HepG2 (cell line): ENCODE results near the gene TMEM129. TPM values are rescaled to one million over a fixed set of nuclear protein-coding genes. Genes with fewer than 3 reads are reported as not detected.

Experiments
- ATAC-seq: fragments of 200-7000 bp; cut with Tn5 transposase; 3 replicates; pipeline ENCODE4 v1.9.1; 2020; ENCODE audit warnings: mild to moderate bottlenecking, moderate library complexity
- BruUV-seq: library from RNA; stranded (reverse); fragments of 400-500 nt; replicated peaks from 2 replicates; lab custom pipeline; 2021; lab: Mats Ljungman, UMichigan
- CTCF ChIA-PET: fragments of 300-600 bp; formaldehyde crosslinking; extraction: SDS; loops from one replicate; lab custom pipeline; 2021; ENCODE audit warnings: low total read pairs, inconsistent platforms, low intra/inter-chr PET ratio; lab: Yijun Ruan, JAX
- POLR2A ChIA-PET: fragments of 350-600 bp; sonication (Branson Sonifier 250); formaldehyde crosslinking; loops from one replicate; lab custom pipeline; 2020; ENCODE audit warnings: antibody characterized with exemption, inconsistent platforms; lab: Yijun Ruan, JAX
- DNase-seq: peaks from one replicate; pipeline ENCODE4 v3.0.0-alpha.2; 2015; ENCODE audit warnings: low spot score
- FAIRE-seq: peaks from 3 replicates; lab custom pipeline; 2011; peaks lifted over from hg19 to GRCh38; lab: Jason Lieb, UNC
- H2AFZ ChIP-seq: one replicate; pipeline ENCODE4 v1.6.1; 2011; ENCODE audit warnings: low read length, inconsistent platforms
- H3K27ac ChIP-seq: fragments of 300-600 bp; 3 replicates; pipeline ENCODE4 v1.8.0; 2011; ENCODE audit warnings: mixed run types, mild to moderate bottlenecking, mixed read lengths, low read length, inconsistent platforms; ENCODE audit not compliant: insufficient read depth; ENCODE audit errors: extremely low read length
- H3K27me3 ChIP-seq, 2 experiments: fragments of 200-600 bp in 1 of 2; 2 replicates in 1 of 2; 3 replicates in 1 of 2; pipeline versions ENCODE4 v1.6.0 to v1.8.0; 2011; ENCODE audit warnings: low read length in 2 of 2, mild to moderate bottlenecking in 2 of 2, moderate library complexity in 2 of 2, inconsistent platforms in 1 of 2; ENCODE audit not compliant: insufficient read depth in 2 of 2, control insufficient read depth in 1 of 2
- H3K36me3 ChIP-seq, 2 experiments: fragments of 200-600 bp in 1 of 2; replicated peaks in 1 of 2; 2 replicates in 1 of 2; 3 replicates in 1 of 2; pipeline versions ENCODE4 v1.5.1 to v1.8.0; 2011; ENCODE audit warnings: low read length in 2 of 2, inconsistent platforms in 1 of 2; ENCODE audit not compliant: insufficient read depth in 2 of 2, control insufficient read depth in 1 of 2
- H3K4me1 ChIP-seq: 2 replicates; pipeline ENCODE4 v1.5.1; 2012; ENCODE audit warnings: low read length, inconsistent platforms; ENCODE audit not compliant: insufficient read depth
- H3K4me2 ChIP-seq: 2 replicates; pipeline ENCODE4 v1.6.0; 2011; ENCODE audit warnings: low read depth, low read length, inconsistent platforms
- H3K4me3 ChIP-seq, 3 experiments: fragments of 200-600 bp in 1 of 3; sonication (generic), shearing (Covaris generic) in 1 of 3; replicated peaks in 1 of 3; 2 replicates each; pipeline ENCODE4 v1.5.1; 2011 to 2016; ENCODE audit warnings: low read length in 3 of 3, inconsistent platforms in 2 of 3, low read depth in 2 of 3, mild to moderate bottlenecking in 2 of 3, control low read depth in 1 of 3, mixed read lengths in 1 of 3; ENCODE audit not compliant: insufficient read depth in 1 of 3
- H3K79me2 ChIP-seq: one replicate; pipeline ENCODE4 v1.6.1; 2011; ENCODE audit warnings: low read length, inconsistent platforms; ENCODE audit not compliant: insufficient read depth
- H3K9ac ChIP-seq: 2 replicates; pipeline ENCODE4 v1.6.0; 2011; ENCODE audit warnings: mild to moderate bottlenecking, low read depth, low read length, inconsistent platforms; ENCODE audit not compliant: insufficient read depth
- H3K9me3 ChIP-seq: 2 replicates; pipeline ENCODE4 v1.5.1; 2012; ENCODE audit warnings: mild to moderate bottlenecking, low read length
- H4K20me1 ChIP-seq: 2 replicates; pipeline ENCODE4 v1.6.0; 2011; ENCODE audit warnings: inconsistent platforms, mild to moderate bottlenecking, low read length, moderate library complexity; ENCODE audit not compliant: insufficient read depth
- ARNT2 ChIP-seq: sonication (generic); formaldehyde crosslinking; IDR thresholded peaks from 2 replicates; pipeline ENCODE4 v1.8.0; 2022; ENCODE audit warnings: mild to moderate bottlenecking, low read depth, missing genetic modification reagents, moderate library complexity
- DNMT3B ChIP-seq: conservative IDR thresholded peaks from 2 replicates; pipeline ENCODE4 v1.6.1; 2016; ENCODE audit warnings: missing biosample characterization, control low read depth
- NPAS2 ChIP-seq: sonication (generic); formaldehyde crosslinking; IDR thresholded peaks from 2 replicates; pipeline ENCODE4 v1.8.0; 2022; ENCODE audit warnings: mild to moderate bottlenecking, missing genetic modification reagents, borderline replicate concordance
- REL ChIP-seq: sonication (generic); formaldehyde crosslinking; conservative IDR thresholded peaks from 2 replicates; pipeline ENCODE4 v1.8.0; 2022; ENCODE audit warnings: mild to moderate bottlenecking, missing genetic modification reagents, moderate library complexity
- ZNF572 ChIP-seq: sonication (generic); formaldehyde crosslinking; IDR thresholded peaks from 2 replicates; pipeline ENCODE4 v1.5.1; 2020; ENCODE audit warnings: mild to moderate bottlenecking, missing genetic modification reagents
- ZSCAN9 ChIP-seq: IDR thresholded peaks from 2 replicates; pipeline ENCODE4 v1.6.1; 2016; ENCODE audit warnings: borderline replicate concordance
- WGBS: methylation state at CpG from one replicate; pipeline ENCODE4 v1.1.6; 2017; ENCODE audit warnings: low lambda C conversion rate; 5-methylcytosine and 5-hydroxymethylcytosine counted together
- in situ Hi-C: cut with HindIII; loops from 2 replicates; pipeline ENCODE4 v1.10.0; 2017; ENCODE audit warnings: low pct_unique_long_range_greater_than_20kb; ENCODE audit not compliant: extremely low pct_ligation_motif_present
- intact Hi-C: fragments of 100-400 bp; cut with micrococcal nuclease; formaldehyde crosslinking; loops from one replicate; pipeline ENCODE4 v1.10.0; 2022; ENCODE audit not compliant: unreplicated experiment
- polyA plus RNA-seq, 8 experiments: library from polyadenylated mRNA; depleted of rRNA in 3 of 8; stranded (reverse) in 7 of 8; unstranded in 1 of 8; fragments of >200 nt; fragmentation: Illumina TruSeq in 4 of 8; extraction: Trizol in 4 of 8; gene quantifications; 2 replicates each; pipeline versions ENCODE4 v1.2.1 to v1.2.3, GENCODE V29; 2011 to 2016; ENCODE audit warnings: low read depth in 4 of 8, missing spikeins in 1 of 8, mixed read lengths in 1 of 8; ENCODE audit not compliant: insufficient read depth in 1 of 8
- total RNA-seq, 5 experiments: library from RNA; depleted of rRNA; stranded (reverse); fragments of >200 nt; fragmentation: Illumina TruSeq; extraction: Trizol; gene quantifications; 2 replicates each; pipeline ENCODE4 v1.2.3, GENCODE V29; 2016; ENCODE audit warnings: low read depth in 1 of 5
- TF ChIP-seq, protein P1 (sequence below): sonication (generic); formaldehyde crosslinking; IDR thresholded peaks from 2 replicates; pipeline ENCODE4 v1.4.0; 2020; ENCODE audit warnings: missing genetic modification reagents, borderline replicate concordance
- TF ChIP-seq, protein P2 (sequence below): sonication (generic); formaldehyde crosslinking; IDR thresholded peaks from 2 replicates; pipeline ENCODE4 v1.4.0; 2020; ENCODE audit warnings: missing genetic modification reagents, borderline replicate concordance
- TF ChIP-seq, protein P3 (sequence below), 2 experiments: sonication (generic) in 1 of 2; formaldehyde crosslinking in 1 of 2; IDR thresholded peaks; 2 replicates each; pipeline versions ENCODE4 v1.5.1 to v1.6.1; 2011 to 2020; ENCODE audit warnings: borderline replicate concordance in 1 of 2, low read depth in 1 of 2, low read length in 1 of 2, mild to moderate bottlenecking in 1 of 2, missing genetic modification reagents in 1 of 2, moderate library complexity in 1 of 2

Gene TMEM129
- total and polyA plus RNA-seq, 2 of the 13 experiments (the other 11 are each of a cell fraction or from before 2014, with no cell fraction given): 19.0 to 25.8 TPM

DNA sequence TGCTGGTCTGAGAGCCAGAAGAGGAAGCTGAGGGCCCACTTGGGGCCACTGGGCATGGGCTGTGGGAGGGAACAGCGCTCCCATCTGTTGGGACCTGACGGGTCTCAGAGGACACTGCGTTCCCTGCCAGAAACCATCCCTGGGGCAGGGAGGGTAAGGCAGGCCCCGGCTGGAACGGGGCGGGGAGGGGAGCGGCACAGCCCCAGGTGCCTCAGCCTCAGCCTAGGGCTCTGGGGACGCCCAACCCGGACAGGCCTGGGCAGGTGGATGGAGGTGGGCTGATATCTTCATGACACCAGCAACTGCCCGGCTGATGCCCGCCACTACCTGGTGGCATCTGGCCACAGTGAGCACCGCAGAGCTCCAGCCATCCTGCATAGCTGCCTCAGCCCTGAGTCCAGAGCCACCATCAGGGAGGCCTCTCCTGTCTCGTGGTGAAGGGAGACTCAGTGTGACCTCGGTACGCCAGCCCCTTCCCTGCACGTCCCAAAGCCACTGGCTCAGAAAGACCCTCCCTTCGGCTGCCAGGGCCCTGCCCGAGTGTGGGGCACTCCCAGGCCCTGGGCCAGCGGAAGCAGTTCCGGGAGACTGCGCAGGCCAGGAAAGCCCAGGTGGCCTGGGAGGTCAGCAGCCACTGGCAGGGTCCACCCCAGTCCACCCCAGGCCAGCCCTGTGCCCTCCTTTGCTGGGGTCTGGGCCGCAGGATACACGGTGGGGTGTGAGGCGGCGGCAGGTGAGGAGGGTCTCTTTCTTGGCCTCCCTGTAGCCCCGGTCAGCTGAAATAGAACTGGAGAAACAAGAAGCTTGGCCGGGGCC is 37.4 kb upstream of the TMEM129 start (continued):
- TF ChIP-seq, protein P1, sequence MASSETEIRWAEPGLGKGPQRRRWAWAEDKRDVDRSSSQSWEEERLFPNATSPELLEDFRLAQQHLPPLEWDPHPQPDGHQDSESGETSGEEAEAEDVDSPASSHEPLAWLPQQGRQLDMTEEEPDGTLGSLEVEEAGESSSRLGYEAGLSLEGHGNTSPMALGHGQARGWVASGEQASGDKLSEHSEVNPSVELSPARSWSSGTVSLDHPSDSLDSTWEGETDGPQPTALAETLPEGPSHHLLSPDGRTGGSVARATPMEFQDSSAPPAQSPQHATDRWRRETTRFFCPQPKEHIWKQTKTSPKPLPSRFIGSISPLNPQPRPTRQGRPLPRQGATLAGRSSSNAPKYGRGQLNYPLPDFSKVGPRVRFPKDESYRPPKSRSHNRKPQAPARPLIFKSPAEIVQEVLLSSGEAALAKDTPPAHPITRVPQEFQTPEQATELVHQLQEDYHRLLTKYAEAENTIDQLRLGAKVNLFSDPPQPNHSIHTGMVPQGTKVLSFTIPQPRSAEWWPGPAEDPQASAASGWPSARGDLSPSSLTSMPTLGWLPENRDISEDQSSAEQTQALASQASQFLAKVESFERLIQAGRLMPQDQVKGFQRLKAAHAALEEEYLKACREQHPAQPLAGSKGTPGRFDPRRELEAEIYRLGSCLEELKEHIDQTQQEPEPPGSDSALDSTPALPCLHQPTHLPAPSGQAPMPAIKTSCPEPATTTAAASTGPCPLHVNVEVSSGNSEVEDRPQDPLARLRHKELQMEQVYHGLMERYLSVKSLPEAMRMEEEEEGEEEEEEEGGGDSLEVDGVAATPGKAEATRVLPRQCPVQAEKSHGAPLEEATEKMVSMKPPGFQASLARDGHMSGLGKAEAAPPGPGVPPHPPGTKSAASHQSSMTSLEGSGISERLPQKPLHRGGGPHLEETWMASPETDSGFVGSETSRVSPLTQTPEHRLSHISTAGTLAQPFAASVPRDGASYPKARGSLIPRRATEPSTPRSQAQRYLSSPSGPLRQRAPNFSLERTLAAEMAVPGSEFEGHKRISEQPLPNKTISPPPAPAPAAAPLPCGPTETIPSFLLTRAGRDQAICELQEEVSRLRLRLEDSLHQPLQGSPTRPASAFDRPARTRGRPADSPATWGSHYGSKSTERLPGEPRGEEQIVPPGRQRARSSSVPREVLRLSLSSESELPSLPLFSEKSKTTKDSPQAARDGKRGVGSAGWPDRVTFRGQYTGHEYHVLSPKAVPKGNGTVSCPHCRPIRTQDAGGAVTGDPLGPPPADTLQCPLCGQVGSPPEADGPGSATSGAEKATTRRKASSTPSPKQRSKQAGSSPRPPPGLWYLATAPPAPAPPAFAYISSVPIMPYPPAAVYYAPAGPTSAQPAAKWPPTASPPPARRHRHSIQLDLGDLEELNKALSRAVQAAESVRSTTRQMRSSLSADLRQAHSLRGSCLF (CRISPR knock-in tag): no peak
- TF ChIP-seq, all 625 proteins: peak for 10

DNA sequence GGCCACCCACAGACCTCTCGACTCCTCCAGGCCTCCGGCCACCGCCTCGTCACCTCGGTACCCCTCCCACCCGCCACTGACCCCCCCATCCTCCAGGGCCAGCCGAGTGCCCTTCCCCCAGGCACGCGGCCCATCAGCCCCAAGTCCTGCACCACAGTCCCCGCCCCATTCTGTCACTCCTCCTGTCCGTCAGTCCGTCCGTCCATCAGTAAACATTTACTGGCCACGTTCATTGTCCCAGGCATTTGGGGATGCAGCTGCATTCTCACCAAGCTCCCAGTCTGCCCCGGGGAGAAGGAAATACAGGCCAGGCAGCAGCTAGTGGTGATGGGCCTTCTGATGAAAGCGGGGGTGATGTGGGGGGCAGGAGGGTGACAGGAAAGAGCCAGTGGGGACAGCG is 36.7 kb upstream of the TMEM129 start:
- ChIA-PET POLR2A (interaction anchor here (0.7 to 34.3 kb wide), 4 partner anchors 9 to 96 kb away, joined by 3 to 1258 read pairs (median 8); partner anchors contain the start of gene FGFR3), CTCF (no interaction called here)
- intact Hi-C loops (no loop called here), in situ Hi-C loops (loop anchor here (10.0 kb wide), 1 partner anchor 47 kb away; no protein-coding TSS in a partner anchor)
- no peak for FAIRE-seq
- Histone ChIP-seq H3K4me3 (peak overlapping the region in 2 of 3 experiments; percentile 7 to 43; a peak in 1 of 6 replicates), H3K9me3 (no peaks in the 10 kb centered on the region), H3K4me1 (peaks cover 91% of the 10 kb centered on the region), H3K79me2 (no peaks in the 10 kb centered on the region), H4K20me1 (no peaks in the 10 kb centered on the region), H3K4me2 (peak overlapping the region; percentile 49; the same call in 1 of the 2 replicates), H3K27ac (no peak overlapping the region), H3K36me3 (no peaks in the 10 kb centered on the region), H2AFZ (no peak overlapping the region), H3K27me3 (no peaks in the 10 kb centered on the region; a peak in 1 of 5 replicates), H3K9ac (no peak overlapping the region)
- WGBS: 15% methylated on average over 17 of the region's 17 CpGs
- ATAC-seq: no peak
- no peak for DNase-seq
- no TSS peak for BruUV-seq
- TF ChIP-seq ARNT2 (CRISPR knock-in tag): no peak
- TF ChIP-seq, protein P2, sequence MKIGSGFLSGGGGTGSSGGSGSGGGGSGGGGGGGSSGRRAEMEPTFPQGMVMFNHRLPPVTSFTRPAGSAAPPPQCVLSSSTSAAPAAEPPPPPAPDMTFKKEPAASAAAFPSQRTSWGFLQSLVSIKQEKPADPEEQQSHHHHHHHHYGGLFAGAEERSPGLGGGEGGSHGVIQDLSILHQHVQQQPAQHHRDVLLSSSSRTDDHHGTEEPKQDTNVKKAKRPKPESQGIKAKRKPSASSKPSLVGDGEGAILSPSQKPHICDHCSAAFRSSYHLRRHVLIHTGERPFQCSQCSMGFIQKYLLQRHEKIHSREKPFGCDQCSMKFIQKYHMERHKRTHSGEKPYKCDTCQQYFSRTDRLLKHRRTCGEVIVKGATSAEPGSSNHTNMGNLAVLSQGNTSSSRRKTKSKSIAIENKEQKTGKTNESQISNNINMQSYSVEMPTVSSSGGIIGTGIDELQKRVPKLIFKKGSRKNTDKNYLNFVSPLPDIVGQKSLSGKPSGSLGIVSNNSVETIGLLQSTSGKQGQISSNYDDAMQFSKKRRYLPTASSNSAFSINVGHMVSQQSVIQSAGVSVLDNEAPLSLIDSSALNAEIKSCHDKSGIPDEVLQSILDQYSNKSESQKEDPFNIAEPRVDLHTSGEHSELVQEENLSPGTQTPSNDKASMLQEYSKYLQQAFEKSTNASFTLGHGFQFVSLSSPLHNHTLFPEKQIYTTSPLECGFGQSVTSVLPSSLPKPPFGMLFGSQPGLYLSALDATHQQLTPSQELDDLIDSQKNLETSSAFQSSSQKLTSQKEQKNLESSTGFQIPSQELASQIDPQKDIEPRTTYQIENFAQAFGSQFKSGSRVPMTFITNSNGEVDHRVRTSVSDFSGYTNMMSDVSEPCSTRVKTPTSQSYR (CRISPR knock-in tag): peak; percentile 20; the same call in 1 of the 2 replicates
- no peak for TF ChIP-seq REL
- TF ChIP-seq, protein P3, sequence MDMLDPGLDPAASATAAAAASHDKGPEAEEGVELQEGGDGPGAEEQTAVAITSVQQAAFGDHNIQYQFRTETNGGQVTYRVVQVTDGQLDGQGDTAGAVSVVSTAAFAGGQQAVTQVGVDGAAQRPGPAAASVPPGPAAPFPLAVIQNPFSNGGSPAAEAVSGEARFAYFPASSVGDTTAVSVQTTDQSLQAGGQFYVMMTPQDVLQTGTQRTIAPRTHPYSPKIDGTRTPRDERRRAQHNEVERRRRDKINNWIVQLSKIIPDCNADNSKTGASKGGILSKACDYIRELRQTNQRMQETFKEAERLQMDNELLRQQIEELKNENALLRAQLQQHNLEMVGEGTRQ (IDR thresholded peaks at IDR 0.05; ENCODE audit: low read depth, low read length): no peak
- TF ChIP-seq, protein P3 (CRISPR knock-in tag; IDR thresholded peaks at IDR 0.05; ENCODE audit: borderline replicate concordance): no peak
- TF ChIP-seq ZSCAN9 (CRISPR knock-in tag): no peak
- TF ChIP-seq NPAS2 (CRISPR knock-in tag): no peak
- no peak for TF ChIP-seq DNMT3B
- TF ChIP-seq ZNF572 (CRISPR knock-in tag): no peak
